Immature natural killer cell (primary cell): Measurements from ENCODE around the gene C20orf173. TPM values are rescaled to one million over a fixed set of nuclear protein-coding genes. Genes with fewer than 3 reads are reported as not detected.

ENCODE experiments used
- DNase-seq, 3 donors: peaks; one replicate each; pipeline ENCODE4 v3.0.0; 2022; ENCODE audit warnings: mixed read lengths in 1 of 3
- H3K27ac Mint-ChIP-seq, 6 donors: one replicate each; pipeline ENCODE4 v1.8.0; 2020; ENCODE audit warnings: mixed read lengths in 6 of 6, mild to moderate bottlenecking in 5 of 6, inconsistent platforms in 4 of 6, moderate library complexity in 3 of 6
- H3K27me3 Mint-ChIP-seq, 3 donors: one replicate each; pipeline ENCODE4 v1.8.0; 2020 to 2021; ENCODE audit warnings: low read depth in 3 of 3, mild to moderate bottlenecking in 3 of 3, mixed read lengths in 3 of 3, moderate library complexity in 3 of 3, inconsistent platforms in 1 of 3
- H3K36me3 Mint-ChIP-seq, 3 donors: one replicate each; pipeline ENCODE4 v1.8.0; 2020; ENCODE audit warnings: mixed read lengths in 3 of 3, inconsistent platforms in 2 of 3, mild to moderate bottlenecking in 2 of 3
- H3K4me1 Mint-ChIP-seq, 2 donors: one replicate each; pipeline ENCODE4 v1.8.0; 2020; ENCODE audit warnings: inconsistent platforms in 2 of 2, mild to moderate bottlenecking in 2 of 2, mixed read lengths in 2 of 2, moderate library complexity in 1 of 2
- H3K4me3 Mint-ChIP-seq, 5 donors: one replicate each; pipeline ENCODE4 v1.8.0; 2020; ENCODE audit warnings: mild to moderate bottlenecking in 5 of 5, mixed read lengths in 5 of 5, inconsistent platforms in 3 of 5, moderate library complexity in 3 of 5
- H3K9me3 Mint-ChIP-seq, 6 donors: one replicate each; pipeline ENCODE4 v1.8.0; 2020; ENCODE audit warnings: mild to moderate bottlenecking in 6 of 6, mixed read lengths in 6 of 6, inconsistent platforms in 4 of 6, moderate library complexity in 3 of 6
- polyA plus RNA-seq, 3 donors: library from polyadenylated mRNA; unstranded; fragments of 300-500 nt; fragmentation: Illumina TruSeq; gene quantifications; one replicate each; pipeline ENCODE4 v1.2.3, GENCODE V29; 2021

The C20orf173 gene
- polyA plus RNA-seq, 3 donors from 2014 or later: not detected

DNA sequence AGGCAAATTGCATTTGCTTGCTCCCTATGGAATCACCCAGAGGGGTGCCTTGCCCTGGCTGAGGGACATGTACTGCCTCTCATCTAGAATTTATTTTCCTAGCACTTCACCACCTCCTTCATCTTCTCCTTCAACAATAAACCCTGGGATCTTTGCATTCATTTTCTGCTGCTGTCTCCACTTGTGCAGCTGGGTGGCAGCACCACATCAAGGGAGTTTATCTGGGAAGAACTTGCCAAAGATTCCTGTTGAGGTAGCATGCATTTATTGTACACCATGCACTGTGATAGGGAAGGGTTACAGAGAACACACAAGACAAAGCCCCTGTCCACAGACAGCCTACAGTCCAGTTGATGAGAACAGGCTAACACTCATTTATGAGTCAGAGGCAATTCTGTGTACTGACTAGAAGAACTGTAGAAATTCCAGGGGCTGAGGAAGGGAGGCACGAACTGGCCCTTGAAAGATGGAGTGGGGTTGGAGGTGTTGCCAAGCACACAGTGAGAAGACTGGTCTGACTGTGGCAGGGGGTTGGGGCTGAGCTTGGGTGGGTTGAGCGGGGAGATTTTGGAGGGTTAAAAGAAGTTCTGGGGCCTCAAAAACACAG is 17.5 kb downstream of the C20orf173 start:
- Mint-ChIP-seq H3K27ac (peak overlapping the region in 5 of 6 donors; percentile 32 to 72 (median 45)), H3K27me3 (no peaks in the 10 kb centered on the region), H3K4me1 (peaks cover 4 to 5% of the 10 kb centered on the region in 2 donors), H3K9me3 (no peaks in the 10 kb centered on the region), H3K36me3 (peaks cover 4 to 44% (median 27%) of the 10 kb centered on the region in 3 donors), H3K4me3 (no peak overlapping the region)
- DNase-seq: no peak

DNA sequence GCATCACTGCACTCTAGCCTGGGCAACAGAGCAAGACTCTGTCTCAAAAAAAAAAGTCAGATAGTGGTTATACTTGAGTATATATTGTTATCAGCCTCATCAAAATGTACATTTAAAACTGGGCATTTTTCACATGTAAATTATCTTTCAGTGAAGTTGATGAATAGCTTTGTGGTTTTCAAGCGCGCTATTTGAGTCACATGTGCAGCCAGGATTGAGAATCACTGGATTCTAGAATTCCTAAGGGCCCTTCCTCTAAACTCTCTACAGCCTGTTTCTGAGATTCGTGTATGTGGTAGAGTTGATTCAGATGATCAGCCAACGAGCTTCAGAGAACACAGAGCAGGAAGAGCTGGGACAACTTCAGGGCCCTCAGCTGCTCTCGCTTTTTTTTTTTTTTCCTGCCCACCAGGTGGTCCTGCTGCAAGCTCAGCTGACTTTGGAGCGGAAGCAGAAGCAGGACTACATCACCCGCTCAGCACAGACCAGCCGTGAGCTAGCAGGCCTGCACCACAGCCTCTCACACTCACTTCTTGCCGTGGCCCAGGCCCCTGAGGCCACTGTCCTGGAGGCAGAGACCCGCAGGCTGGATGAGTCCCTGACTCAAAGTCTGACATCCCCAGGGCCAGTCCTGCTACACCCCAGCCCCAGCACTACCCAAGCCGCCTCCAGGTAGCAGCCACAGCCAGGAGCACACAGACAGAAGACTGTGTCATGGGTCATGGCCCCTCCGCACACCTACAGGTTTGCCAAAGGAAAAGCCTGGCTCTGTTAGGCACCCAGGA is 18.3 kb downstream of the C20orf173 start:
- no peaks in the 10 kb centered on the region for H3K9me3 Mint-ChIP-seq
- no peak for DNase-seq
- peaks cover 4 to 49% (median 29%) of the 10 kb centered on the region in 3 donors for H3K36me3 Mint-ChIP-seq
- peaks cover 9 to 11% of the 10 kb centered on the region in 2 donors for H3K4me1 Mint-ChIP-seq
- H3K27me3 Mint-ChIP-seq: no peaks in the 10 kb centered on the region
- peak overlapping the region in 2 of 6 donors; percentile 39 to 45 for H3K27ac Mint-ChIP-seq
- H3K4me3 Mint-ChIP-seq: no peak overlapping the region

DNA sequence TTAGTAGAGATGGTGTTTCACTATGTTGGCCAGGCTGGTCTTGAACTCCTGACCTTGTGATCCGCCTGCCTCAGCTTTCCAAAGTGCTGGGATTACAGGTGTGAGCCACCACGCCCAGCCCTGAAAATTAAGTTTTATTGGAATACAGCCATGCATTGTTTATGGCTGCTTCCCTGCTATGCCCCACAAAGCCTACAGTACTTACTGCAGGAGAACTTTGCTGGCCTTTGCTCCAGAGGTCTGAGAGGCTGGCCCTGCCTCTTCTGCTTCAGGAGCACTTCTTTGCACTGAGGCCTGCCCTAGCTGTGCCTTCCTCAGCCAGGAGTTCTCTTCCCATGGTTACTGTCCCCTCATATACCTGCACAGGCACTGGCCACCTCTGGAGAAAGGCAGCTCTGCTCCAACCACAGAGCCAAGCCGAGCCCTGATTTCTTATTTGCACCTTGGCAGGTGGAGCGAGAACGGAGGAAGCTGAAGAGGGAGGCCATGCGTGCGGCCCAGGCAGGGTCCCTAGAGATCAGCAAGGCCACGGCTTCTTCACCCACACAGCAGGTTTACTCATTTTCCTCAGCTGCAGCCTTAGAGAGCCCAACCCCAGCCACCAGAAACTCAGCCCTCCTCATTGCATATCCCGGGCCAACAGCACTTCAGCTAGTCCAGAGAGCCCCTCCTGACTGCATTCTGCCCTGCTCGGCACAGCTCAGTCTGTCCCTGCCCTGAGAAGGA is 20.8 kb downstream of the C20orf173 start:
- Mint-ChIP-seq H3K27me3 (peaks cover 0 to 2% (median 0%) of the 10 kb centered on the region in 3 donors), H3K9me3 (no peaks in the 10 kb centered on the region), H3K27ac (peak overlapping the region in 2 of 6 donors; percentile 34 to 51), H3K4me3 (no peak overlapping the region), H3K4me1 (peaks cover 27 to 36% of the 10 kb centered on the region in 2 donors), H3K36me3 (peaks cover 8 to 58% (median 28%) of the 10 kb centered on the region in 3 donors)
- no peak for DNase-seq

- H3K27ac Mint-ChIP-seq: peak overlapping the region; percentile 45 to 80 (median 61)
- peaks cover 38 to 52% of the 10 kb centered on the region in 2 donors for H3K4me1 Mint-ChIP-seq
- DNase-seq: no peak
- no peaks in the 10 kb centered on the region for H3K9me3 Mint-ChIP-seq
- H3K4me3 Mint-ChIP-seq: no peak overlapping the region
- H3K27me3 Mint-ChIP-seq: peaks cover 0 to 2% (median 0%) of the 10 kb centered on the region in 3 donors
- peaks cover 17 to 68% (median 41%) of the 10 kb centered on the region in 3 donors for H3K36me3 Mint-ChIP-seq
Observed at GRCh38 chr20:35506872-35507638, 22.4 kb downstream of the C20orf173 start.

- Mint-ChIP-seq H3K36me3 (peaks cover 17 to 68% (median 38%) of the 10 kb centered on the region in 3 donors), H3K27me3 (peaks cover 0 to 2% (median 0%) of the 10 kb centered on the region in 3 donors), H3K9me3 (no peaks in the 10 kb centered on the region), H3K4me3 (no peak overlapping the region), H3K27ac (peak overlapping the region; percentile 45 to 88 (median 75)), H3K4me1 (peaks cover 38 to 52% of the 10 kb centered on the region in 2 donors)
- no peak for DNase-seq
Observed at GRCh38 chr20:35506179-35506578, 23.3 kb downstream of the C20orf173 start.

DNA sequence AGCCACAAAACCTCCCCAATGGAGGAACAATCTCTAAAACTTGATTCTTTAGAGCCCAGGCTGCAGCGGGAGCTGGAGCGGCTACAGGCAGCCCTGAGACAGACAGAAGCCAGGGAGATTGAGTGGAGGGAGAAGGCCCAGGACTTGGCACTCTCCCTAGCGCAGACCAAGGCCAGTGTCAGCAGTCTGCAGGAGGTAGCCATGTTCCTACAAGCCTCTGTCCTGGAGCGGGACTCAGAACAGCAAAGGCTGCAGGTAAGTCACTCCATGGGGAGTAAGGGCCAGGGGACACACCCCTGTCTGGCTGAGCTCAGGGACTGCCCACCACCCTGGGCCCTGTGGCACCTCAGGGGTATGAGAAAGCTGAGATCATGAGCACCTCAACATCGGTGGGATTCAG is 24.7 kb downstream of the C20orf173 start:
- Mint-ChIP-seq H3K27me3 (peaks cover 0 to 2% (median 0%) of the 10 kb centered on the region in 3 donors), H3K4me1 (peaks cover 38 to 58% of the 10 kb centered on the region in 2 donors), H3K4me3 (no peak overlapping the region), H3K36me3 (peaks cover 22 to 79% (median 49%) of the 10 kb centered on the region in 3 donors), H3K9me3 (no peaks in the 10 kb centered on the region), H3K27ac (peak overlapping the region in 4 of 6 donors; percentile 40 to 85 (median 54))
- DNase-seq: no peak

GRCh38 chr20:35503841-35504561 is 25.5 kb downstream of the C20orf173 start:
- Mint-ChIP-seq H3K4me3 (no peak overlapping the region), H3K27me3 (peaks cover 0 to 2% (median 0%) of the 10 kb centered on the region in 3 donors), H3K27ac (peak overlapping the region in 5 of 6 donors; percentile 14 to 86 (median 66)), H3K9me3 (no peaks in the 10 kb centered on the region), H3K36me3 (peaks cover 28 to 79% (median 54%) of the 10 kb centered on the region in 3 donors), H3K4me1 (peaks cover 40 to 64% of the 10 kb centered on the region in 2 donors)
- no peak for DNase-seq

DNA sequence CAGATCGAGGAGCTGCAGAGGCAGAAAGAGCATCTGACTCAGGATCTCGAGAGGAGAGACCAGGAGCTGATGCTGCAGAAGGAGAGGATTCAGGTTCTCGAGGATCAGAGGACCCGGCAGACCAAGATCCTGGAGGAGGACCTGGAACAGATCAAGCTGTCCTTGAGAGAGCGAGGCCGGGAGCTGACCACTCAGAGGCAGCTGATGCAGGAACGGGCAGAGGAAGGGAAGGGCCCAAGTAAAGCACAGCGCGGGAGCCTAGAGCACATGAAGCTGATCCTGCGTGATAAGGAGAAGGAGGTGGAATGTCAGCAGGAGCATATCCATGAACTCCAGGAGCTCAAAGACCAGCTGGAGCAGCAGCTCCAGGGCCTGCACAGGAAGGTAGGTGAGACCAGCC is 26.2 kb downstream of the C20orf173 start:
- Mint-ChIP-seq H3K27ac (peak overlapping the region in 5 of 6 donors; percentile 48 to 66 (median 55)), H3K36me3 (peaks cover 28 to 77% (median 51%) of the 10 kb centered on the region in 3 donors), H3K9me3 (no peaks in the 10 kb centered on the region), H3K4me1 (peaks cover 40 to 64% of the 10 kb centered on the region in 2 donors), H3K27me3 (peaks cover 0 to 2% (median 0%) of the 10 kb centered on the region in 3 donors), H3K4me3 (peak overlapping the region in 1 of 5 donors; percentile 27)
- no peak for DNase-seq

- no peaks in the 10 kb centered on the region for H3K9me3 Mint-ChIP-seq
- H3K4me3 Mint-ChIP-seq: no peak overlapping the region
- H3K27me3 Mint-ChIP-seq: peaks cover 0 to 2% (median 0%) of the 10 kb centered on the region in 3 donors
- H3K36me3 Mint-ChIP-seq: peaks cover 28 to 81% (median 52%) of the 10 kb centered on the region in 3 donors
- no peak for DNase-seq
- H3K4me1 Mint-ChIP-seq: peaks cover 40 to 64% of the 10 kb centered on the region in 2 donors
- H3K27ac Mint-ChIP-seq: peak overlapping the region in 5 of 6 donors; percentile 40 to 76 (median 48)
Observed at GRCh38 chr20:35502352-35502751, 27.1 kb downstream of the C20orf173 start.

- H3K27ac Mint-ChIP-seq: peak overlapping the region in 4 of 6 donors; percentile 23 to 76 (median 46)
- H3K36me3 Mint-ChIP-seq: peaks cover 38 to 74% (median 52%) of the 10 kb centered on the region in 3 donors
- no peak overlapping the region for H3K4me3 Mint-ChIP-seq
- no peak for DNase-seq
- no peaks in the 10 kb centered on the region for H3K9me3 Mint-ChIP-seq
- peaks cover 24 to 45% of the 10 kb centered on the region in 2 donors for H3K4me1 Mint-ChIP-seq
- no peaks in the 10 kb centered on the region for H3K27me3 Mint-ChIP-seq
Observed at GRCh38 chr20:35499271-35499670, 30.2 kb downstream of the C20orf173 start.

DNA sequence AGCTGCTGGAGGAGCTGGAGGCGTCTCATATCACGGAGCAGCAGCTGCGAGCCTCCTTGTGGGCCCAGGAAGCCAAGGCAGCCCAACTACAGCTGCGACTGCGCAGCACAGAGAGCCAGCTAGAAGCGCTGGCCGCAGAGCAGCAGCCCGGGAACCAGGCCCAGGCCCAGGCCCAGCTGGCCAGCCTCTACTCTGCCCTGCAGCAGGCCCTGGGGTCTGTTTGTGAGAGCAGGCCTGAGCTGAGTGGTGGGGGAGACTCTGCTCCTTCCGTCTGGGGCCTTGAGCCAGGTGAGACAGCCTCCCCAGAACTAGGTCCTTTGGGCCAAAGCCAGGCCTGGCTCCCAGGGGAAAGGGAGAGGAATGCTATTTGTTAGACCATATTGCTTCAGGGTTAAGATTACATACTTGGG is 31.7 kb downstream of the C20orf173 start:
- H3K27me3 Mint-ChIP-seq: peaks cover 0 to 2% (median 0%) of the 10 kb centered on the region in 3 donors
- H3K4me3 Mint-ChIP-seq: no peak overlapping the region
- H3K4me1 Mint-ChIP-seq: peaks cover 20 to 45% of the 10 kb centered on the region in 2 donors
- H3K36me3 Mint-ChIP-seq: peaks cover 33 to 72% (median 45%) of the 10 kb centered on the region in 3 donors
- no peaks in the 10 kb centered on the region for H3K9me3 Mint-ChIP-seq
- no peak for DNase-seq
- H3K27ac Mint-ChIP-seq: peak overlapping the region in 2 of 6 donors; percentile 55 to 56

GRCh38 chr20:35497320-35497719 is 32.1 kb downstream of the C20orf173 start:
- Mint-ChIP-seq H3K36me3 (peaks cover 28 to 70% (median 41%) of the 10 kb centered on the region in 3 donors), H3K4me1 (peaks cover 21 to 45% of the 10 kb centered on the region in 2 donors)

More at GRCh38 chr20:35497320-35497719, 32.1 kb downstream of the C20orf173 start:
- DNase-seq: no peak
- Mint-ChIP-seq H3K27me3 (peaks cover 0 to 2% (median 0%) of the 10 kb centered on the region in 3 donors), H3K9me3 (no peaks in the 10 kb centered on the region), H3K27ac (peak overlapping the region in 2 of 6 donors; percentile 55 to 56), H3K4me3 (no peak overlapping the region)
